CD4-positive, alpha-beta T cell (primary cell): ENCODE data around the gene FSTL5. TPM values are rescaled to one million over a fixed set of nuclear protein-coding genes. Genes with fewer than 3 reads are reported as not detected.

ENCODE experiments used
- ATAC-seq: fragments of 200-7000 bp; cut with Tn5 transposase; one replicate; pipeline ENCODE4 v1.10.0; 2022; ENCODE audit warnings: mild to moderate bottlenecking; ENCODE audit not compliant: poor library complexity
- CTCF ChIA-PET: fragments of 350-600 bp; sonication (Branson Sonifier 250); formaldehyde crosslinking; loops from one replicate; lab custom pipeline; 2021; ENCODE audit warnings: antibody characterized with exemption, inconsistent platforms; lab: Charles Lee
- POLR2A ChIA-PET: fragments of 350-600 bp; sonication (Branson Sonifier 250); formaldehyde crosslinking; loops from one replicate; lab custom pipeline; 2021; ENCODE audit warnings: antibody characterized with exemption, inconsistent platforms; lab: Charles Lee
- DNase-seq, 14 experiments: peaks; one replicate each; pipeline ENCODE4 v3.0.0-alpha.2; 2013 to 2020; ENCODE audit warnings: mixed read lengths in 2 of 14
- H3K27ac ChIP-seq, 2 donors: one replicate each; pipeline versions ENCODE4 v1.5.1 to v1.7.0; 2013; ENCODE audit warnings: low read length in 2 of 2, low read depth in 1 of 2, mild to moderate bottlenecking in 1 of 2
- H3K27me3 ChIP-seq, 2 experiments: 1 replicate in 1 of 2; 2 replicates in 1 of 2; pipeline versions ENCODE4 v1.6.1 to v1.7.0; 2013; ENCODE audit warnings: low read length in 2 of 2, control low read depth in 1 of 2, mild to moderate bottlenecking in 1 of 2, moderate library complexity in 1 of 2; ENCODE audit not compliant: insufficient read depth in 2 of 2, control insufficient read depth in 1 of 2
- H3K36me3 ChIP-seq: one replicate; pipeline ENCODE4 v1.6.1; 2013; ENCODE audit warnings: low read length, control low read depth; ENCODE audit not compliant: insufficient read depth
- H3K4me1 ChIP-seq: one replicate; pipeline ENCODE4 v1.6.1; 2013; ENCODE audit warnings: low read length, control low read depth; ENCODE audit not compliant: insufficient read depth
- H3K4me3 ChIP-seq: one replicate; pipeline ENCODE4 v1.5.1; 2013; ENCODE audit warnings: mild to moderate bottlenecking, low read length, moderate library complexity
- H3K9me3 ChIP-seq, 2 experiments: 1 replicate in 1 of 2; 2 replicates in 1 of 2; pipeline versions ENCODE4 v1.6.1 to v1.7.0; 2013; ENCODE audit warnings: low read length in 2 of 2, mild to moderate bottlenecking in 2 of 2, control low read depth in 1 of 2, moderate library complexity in 1 of 2; ENCODE audit not compliant: control insufficient read depth in 1 of 2, insufficient read depth in 1 of 2
- H3K27ac Mint-ChIP-seq: one replicate; pipeline ENCODE4 v1.8.0; 2020; ENCODE audit warnings: mixed read lengths
- H3K27me3 Mint-ChIP-seq: one replicate; pipeline ENCODE4 v1.8.0; 2021; ENCODE audit warnings: mixed read lengths
- H3K36me3 Mint-ChIP-seq: one replicate; pipeline ENCODE4 v1.8.0; 2021; ENCODE audit warnings: low read depth, mixed read lengths
- H3K4me1 Mint-ChIP-seq: one replicate; pipeline ENCODE4 v1.8.0; 2021; ENCODE audit warnings: low read depth, mixed read lengths
- H3K4me3 Mint-ChIP-seq: one replicate; pipeline ENCODE4 v1.8.0; 2020; ENCODE audit warnings: mild to moderate bottlenecking, mixed read lengths
- H3K9me3 Mint-ChIP-seq: one replicate; pipeline ENCODE4 v1.8.0; 2020; ENCODE audit warnings: mixed read lengths
- CTCF ChIP-seq: fragments of 200-600 bp; IDR thresholded peaks from one replicate; pipeline ENCODE4 v1.8.0; 2022; ENCODE audit warnings: antibody characterized with exemption, mild to moderate bottlenecking
- intact Hi-C, 2 experiments: fragments of 100-400 bp; cut with DNase I in 1 of 2; cut with micrococcal nuclease in 1 of 2; formaldehyde crosslinking; loops; one replicate each; pipeline versions ENCODE4 v1.15.1 to v1.9.0; 2023 to 2025; cut with DNase I, micrococcal nuclease
- total RNA-seq, 174 experiments: library from RNA in 2 of 174; stranded (reverse) in 2 of 174; gene quantifications; one replicate each; pipeline ENCODE4 v1.2.3 and lab custom pipeline; 2021 to 2026

Gene FSTL5
- total RNA-seq, 2 experiments from 2014 or later = not detected

- H3K4me3 ChIP-seq = no peak overlapping the region
- CTCF ChIA-PET = no interaction called here
- H3K27me3 Mint-ChIP-seq = no peaks in the 10 kb centered on the region
- TF ChIP-seq CTCF = no peak
- DNase-seq (no peak), ATAC-seq (no peak)
- intact Hi-C loops = no loop called here
- H3K27ac ChIP-seq = no peak overlapping the region
- no peak overlapping the region for H3K27ac Mint-ChIP-seq
- H3K4me1 Mint-ChIP-seq = no peaks in the 10 kb centered on the region
- no peaks in the 10 kb centered on the region for H3K9me3 ChIP-seq
- no peaks in the 10 kb centered on the region for H3K36me3 ChIP-seq
- no peaks in the 10 kb centered on the region for H3K36me3 Mint-ChIP-seq
- H3K4me3 Mint-ChIP-seq = no peak overlapping the region
- H3K4me1 ChIP-seq = no peaks in the 10 kb centered on the region
- peaks cover 3% of the 10 kb centered on the region for H3K9me3 Mint-ChIP-seq
- H3K27me3 ChIP-seq = no peaks in the 10 kb centered on the region
- POLR2A ChIA-PET = no interaction called here
Measured at GRCh38 chr4:161714931-161715330, 448.9 kb downstream of the FSTL5 start.

- Histone ChIP-seq H3K9me3 (no peaks in the 10 kb centered on the region), H3K27ac (no peak overlapping the region), H3K36me3 (no peaks in the 10 kb centered on the region), H3K27me3 (no peaks in the 10 kb centered on the region), H3K4me3 (no peak overlapping the region), H3K4me1 (no peaks in the 10 kb centered on the region)
- ChIA-PET CTCF (no interaction called here), POLR2A (no interaction called here)
- no peaks in the 10 kb centered on the region for H3K36me3 Mint-ChIP-seq
- intact Hi-C loops = no loop called here
- H3K27me3 Mint-ChIP-seq = no peaks in the 10 kb centered on the region
- peaks cover 3% of the 10 kb centered on the region for H3K9me3 Mint-ChIP-seq
- H3K4me1 Mint-ChIP-seq = no peaks in the 10 kb centered on the region
- H3K27ac Mint-ChIP-seq = no peak overlapping the region
- H3K4me3 Mint-ChIP-seq = no peak overlapping the region
- DNase-seq = no peak
- no peak for TF ChIP-seq CTCF
- ATAC-seq = no peak
Measured at GRCh38 chr4:161714022-161714751, 449.6 kb downstream of the FSTL5 start.

- H3K4me3 ChIP-seq = no peak overlapping the region
- no peaks in the 10 kb centered on the region for H3K9me3 ChIP-seq
- no peak for DNase-seq
- peaks cover 4% of the 10 kb centered on the region for H3K9me3 Mint-ChIP-seq
- no peak for TF ChIP-seq CTCF
- intact Hi-C loops = no loop called here
- ChIA-PET CTCF (no interaction called here), POLR2A (no interaction called here)
- H3K27ac ChIP-seq = no peak overlapping the region
- no peaks in the 10 kb centered on the region for H3K4me1 ChIP-seq
- no peaks in the 10 kb centered on the region for H3K36me3 ChIP-seq
- no peaks in the 10 kb centered on the region for H3K4me1 Mint-ChIP-seq
- no peak overlapping the region for H3K4me3 Mint-ChIP-seq
- ATAC-seq = no peak
- no peaks in the 10 kb centered on the region for H3K27me3 Mint-ChIP-seq
- no peaks in the 10 kb centered on the region for H3K36me3 Mint-ChIP-seq
- H3K27ac Mint-ChIP-seq = no peak overlapping the region
- no peaks in the 10 kb centered on the region for H3K27me3 ChIP-seq
Measured at GRCh38 chr4:161704653-161705052, 459.1 kb downstream of the FSTL5 start.
